Panc1 (cell line): ENCODE results near the gene HCST. TPM values are rescaled to one million over a fixed set of nuclear protein-coding genes. Genes with fewer than 3 reads are reported as not detected.

ENCODE experiments used
- ATAC-seq: fragments of 200-7000 bp; cut with Tn5 transposase; 2 replicates; pipeline ENCODE4 v1.9.1; 2020; ENCODE audit warnings: mild to moderate bottlenecking, moderate library complexity
- BruUV-seq: library from RNA; stranded (reverse); fragments of 400-500 nt; replicated peaks from 2 replicates; lab custom pipeline; 2021; lab: Mats Ljungman, UMichigan
- CTCF ChIA-PET: fragments of 300-600 bp; sonication (Branson Sonifier 250); formaldehyde crosslinking; loops from one replicate; lab custom pipeline; 2022; ENCODE audit warnings: antibody characterized with exemption; lab: Charles Lee
- POLR2A ChIA-PET: fragments of 300-600 bp; sonication (Branson Sonifier 250); formaldehyde crosslinking; loops from one replicate; lab custom pipeline; 2022; ENCODE audit warnings: antibody characterized with exemption; lab: Charles Lee
- DNase-seq: peaks from one replicate; pipeline ENCODE4 v3.0.0-alpha.2; 2010; ENCODE audit warnings: low read depth, low spot score
- H3K27ac ChIP-seq: 2 replicates; pipeline ENCODE4 v1.5.1; 2011; ENCODE audit warnings: mild to moderate bottlenecking, low read length, inconsistent platforms
- H3K27me3 ChIP-seq: fragments of 200-500 bp; sonication (Bioruptor generic); 2 replicates; pipeline ENCODE4 v1.6.0; 2014; ENCODE audit warnings: low read length, inconsistent platforms; ENCODE audit not compliant: control insufficient read depth, insufficient read depth
- H3K36me3 ChIP-seq: fragments of 200-500 bp; sonication (Bioruptor generic); 2 replicates; pipeline ENCODE4 v1.5.1; 2014; ENCODE audit warnings: inconsistent platforms, mild to moderate bottlenecking, low read length, moderate library complexity; ENCODE audit not compliant: control insufficient read depth, insufficient read depth
- H3K4me1 ChIP-seq: 2 replicates; pipeline ENCODE4 v1.5.1; 2011; ENCODE audit warnings: inconsistent platforms, mild to moderate bottlenecking, low read length, moderate library complexity; ENCODE audit not compliant: control insufficient read depth, insufficient read depth
- H3K4me3 ChIP-seq, 2 experiments: 2 replicates each; pipeline ENCODE4 v1.5.1; 2011 to 2012; ENCODE audit warnings: low read depth in 2 of 2, low read length in 2 of 2, mild to moderate bottlenecking in 2 of 2, inconsistent platforms in 1 of 2, moderate library complexity in 1 of 2
- H3K9me3 ChIP-seq: fragments of 200-500 bp; sonication (Bioruptor generic); 2 replicates; pipeline ENCODE4 v1.5.1; 2014; ENCODE audit warnings: low read depth, mild to moderate bottlenecking, inconsistent platforms, low read length, moderate library complexity; ENCODE audit not compliant: control insufficient read depth, insufficient read depth
- POLR2AphosphoS5 ChIP-seq: IDR thresholded peaks from 2 replicates; pipeline ENCODE4 v1.6.1; 2012; ENCODE audit warnings: mild to moderate bottlenecking, low read depth, low read length, moderate library complexity
- SIN3A ChIP-seq: IDR thresholded peaks from 2 replicates; pipeline ENCODE4 v1.6.1; 2012; ENCODE audit warnings: low read depth, mild to moderate bottlenecking, low read length, moderate library complexity, borderline replicate concordance; ENCODE audit not compliant: insufficient read depth
- TCF7L2 ChIP-seq: IDR thresholded peaks from 2 replicates; pipeline ENCODE4 v1.6.1; 2011; ENCODE audit warnings: mild to moderate bottlenecking, low read depth, low read length, inconsistent platforms
- in situ Hi-C: cut with HindIII; loops from 2 replicates; pipeline ENCODE4 v1.10.0; 2016; ENCODE audit warnings: low sequenced_read_pairs, low pct_unique_long_range_greater_than_20kb
- intact Hi-C: fragments of 100-400 bp; cut with micrococcal nuclease; formaldehyde crosslinking; loops from one replicate; pipeline ENCODE4 v1.10.0; 2022; ENCODE audit not compliant: unreplicated experiment
- total RNA-seq: library from RNA; stranded (reverse); gene quantifications from one replicate; pipeline ENCODE4 v1.2.1, GENCODE V29; 2021; ENCODE audit not compliant: unreplicated experiment
- TF ChIP-seq, protein P1 (sequence below), 2 experiments: IDR thresholded peaks; 2 replicates each; pipeline ENCODE4 v1.6.1; 2011 to 2012; ENCODE audit warnings: low read depth in 2 of 2, control low read depth in 1 of 2, low read length in 1 of 2, mild to moderate bottlenecking in 1 of 2, moderate library complexity in 1 of 2; ENCODE audit not compliant: insufficient read depth in 1 of 2
- TF ChIP-seq, protein P2 (sequence below): fragments of 450-650 bp; IDR thresholded peaks from 2 replicates; pipeline ENCODE4 v1.5.1; 2017; ENCODE audit warnings: mild to moderate bottlenecking

The HCST gene
- total RNA-seq, 1 experiment from 2014 or later, result 2.9 TPM

DNA sequence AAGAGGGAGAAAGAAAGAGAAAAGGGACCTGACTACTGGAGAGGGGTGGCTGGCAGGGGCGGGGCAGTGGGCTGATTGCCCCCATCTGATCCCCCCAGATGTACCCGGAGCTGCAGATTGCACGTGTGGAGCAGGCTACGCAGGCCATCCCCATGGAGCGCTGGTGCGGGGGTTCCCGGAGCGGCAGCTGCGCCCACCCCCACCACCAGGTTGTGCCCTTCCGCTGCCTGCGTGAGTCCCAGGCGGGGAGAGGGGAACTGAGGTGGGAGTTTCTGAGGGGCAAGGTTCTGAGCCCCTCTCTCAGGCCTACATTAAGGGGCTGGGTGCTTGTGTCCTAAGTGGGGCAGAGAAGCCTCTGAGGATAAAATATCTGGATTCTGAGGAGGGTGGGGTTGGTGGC, 31.5 kb upstream of the HCST start:
- no peak overlapping the region for H3K4me3 ChIP-seq
- H3K27me3 ChIP-seq, result no peaks in the 10 kb centered on the region
- peaks cover 9% of the 10 kb centered on the region for H3K4me1 ChIP-seq
- H3K9me3 ChIP-seq, result no peaks in the 10 kb centered on the region
- POLR2A ChIA-PET, result interaction anchor here (0.7 kb wide), 1 partner anchor 63 kb away, joined by 4 read pairs; no protein-coding TSS in a partner anchor
- CTCF ChIA-PET, result interaction anchor here (0.6 to 0.9 kb wide), 3 partner anchors 13 to 82 kb away, joined by 3 read pairs; no protein-coding TSS in a partner anchor
- no peaks in the 10 kb centered on the region for H3K36me3 ChIP-seq
- intact Hi-C loops (no loop called here), in situ Hi-C loops (no loop called here)
- DNase-seq (no peak), ATAC-seq (no peak)
- no TSS peak for BruUV-seq
- no peak overlapping the region for H3K27ac ChIP-seq
- no peak for TF ChIP-seq SIN3A
- TF ChIP-seq, protein P1, sequence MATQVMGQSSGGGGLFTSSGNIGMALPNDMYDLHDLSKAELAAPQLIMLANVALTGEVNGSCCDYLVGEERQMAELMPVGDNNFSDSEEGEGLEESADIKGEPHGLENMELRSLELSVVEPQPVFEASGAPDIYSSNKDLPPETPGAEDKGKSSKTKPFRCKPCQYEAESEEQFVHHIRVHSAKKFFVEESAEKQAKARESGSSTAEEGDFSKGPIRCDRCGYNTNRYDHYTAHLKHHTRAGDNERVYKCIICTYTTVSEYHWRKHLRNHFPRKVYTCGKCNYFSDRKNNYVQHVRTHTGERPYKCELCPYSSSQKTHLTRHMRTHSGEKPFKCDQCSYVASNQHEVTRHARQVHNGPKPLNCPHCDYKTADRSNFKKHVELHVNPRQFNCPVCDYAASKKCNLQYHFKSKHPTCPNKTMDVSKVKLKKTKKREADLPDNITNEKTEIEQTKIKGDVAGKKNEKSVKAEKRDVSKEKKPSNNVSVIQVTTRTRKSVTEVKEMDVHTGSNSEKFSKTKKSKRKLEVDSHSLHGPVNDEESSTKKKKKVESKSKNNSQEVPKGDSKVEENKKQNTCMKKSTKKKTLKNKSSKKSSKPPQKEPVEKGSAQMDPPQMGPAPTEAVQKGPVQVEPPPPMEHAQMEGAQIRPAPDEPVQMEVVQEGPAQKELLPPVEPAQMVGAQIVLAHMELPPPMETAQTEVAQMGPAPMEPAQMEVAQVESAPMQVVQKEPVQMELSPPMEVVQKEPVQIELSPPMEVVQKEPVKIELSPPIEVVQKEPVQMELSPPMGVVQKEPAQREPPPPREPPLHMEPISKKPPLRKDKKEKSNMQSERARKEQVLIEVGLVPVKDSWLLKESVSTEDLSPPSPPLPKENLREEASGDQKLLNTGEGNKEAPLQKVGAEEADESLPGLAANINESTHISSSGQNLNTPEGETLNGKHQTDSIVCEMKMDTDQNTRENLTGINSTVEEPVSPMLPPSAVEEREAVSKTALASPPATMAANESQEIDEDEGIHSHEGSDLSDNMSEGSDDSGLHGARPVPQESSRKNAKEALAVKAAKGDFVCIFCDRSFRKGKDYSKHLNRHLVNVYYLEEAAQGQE (IDR thresholded peaks at IDR 0.05; ENCODE audit: insufficient read depth in 1 of 2, low read depth in 2 of 2, low read length in 1 of 2), result no peak
- TF ChIP-seq TCF7L2, result no peak
- TF ChIP-seq, protein P2, sequence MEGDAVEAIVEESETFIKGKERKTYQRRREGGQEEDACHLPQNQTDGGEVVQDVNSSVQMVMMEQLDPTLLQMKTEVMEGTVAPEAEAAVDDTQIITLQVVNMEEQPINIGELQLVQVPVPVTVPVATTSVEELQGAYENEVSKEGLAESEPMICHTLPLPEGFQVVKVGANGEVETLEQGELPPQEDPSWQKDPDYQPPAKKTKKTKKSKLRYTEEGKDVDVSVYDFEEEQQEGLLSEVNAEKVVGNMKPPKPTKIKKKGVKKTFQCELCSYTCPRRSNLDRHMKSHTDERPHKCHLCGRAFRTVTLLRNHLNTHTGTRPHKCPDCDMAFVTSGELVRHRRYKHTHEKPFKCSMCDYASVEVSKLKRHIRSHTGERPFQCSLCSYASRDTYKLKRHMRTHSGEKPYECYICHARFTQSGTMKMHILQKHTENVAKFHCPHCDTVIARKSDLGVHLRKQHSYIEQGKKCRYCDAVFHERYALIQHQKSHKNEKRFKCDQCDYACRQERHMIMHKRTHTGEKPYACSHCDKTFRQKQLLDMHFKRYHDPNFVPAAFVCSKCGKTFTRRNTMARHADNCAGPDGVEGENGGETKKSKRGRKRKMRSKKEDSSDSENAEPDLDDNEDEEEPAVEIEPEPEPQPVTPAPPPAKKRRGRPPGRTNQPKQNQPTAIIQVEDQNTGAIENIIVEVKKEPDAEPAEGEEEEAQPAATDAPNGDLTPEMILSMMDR, result no peak
- no peak for TF ChIP-seq POLR2AphosphoS5

DNA sequence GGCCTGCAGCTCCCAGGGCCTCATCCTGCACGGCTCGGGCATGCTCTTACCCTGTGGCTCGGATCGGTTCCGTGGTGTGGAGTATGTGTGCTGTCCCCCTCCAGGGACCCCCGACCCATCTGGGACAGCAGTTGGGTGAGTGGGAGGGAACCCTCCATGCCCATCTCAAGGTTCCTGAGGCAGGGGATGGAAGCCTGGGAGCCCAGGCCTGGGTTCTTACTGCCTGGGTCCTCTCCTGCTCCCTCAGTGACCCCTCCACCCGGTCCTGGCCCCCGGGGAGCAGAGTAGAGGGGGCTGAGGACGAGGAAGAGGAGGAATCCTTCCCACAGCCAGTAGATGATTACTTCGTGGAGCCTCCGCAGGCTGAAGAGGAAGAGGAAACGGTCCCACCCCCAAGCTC, 30.7 kb upstream of the HCST start:
- no peak overlapping the region for H3K4me3 ChIP-seq
- no peaks in the 10 kb centered on the region for H3K9me3 ChIP-seq
- in situ Hi-C loops, result no loop called here
- no peak for DNase-seq
- ChIA-PET POLR2A (no interaction called here), CTCF (no interaction called here)
- H3K27ac ChIP-seq, result no peak overlapping the region
- H3K27me3 ChIP-seq, result no peaks in the 10 kb centered on the region
- TF ChIP-seq, protein P1 (IDR thresholded peaks at IDR 0.05; ENCODE audit: insufficient read depth in 1 of 2, low read depth in 2 of 2, low read length in 1 of 2), result no peak
- TF ChIP-seq POLR2AphosphoS5 (no peak), SIN3A (no peak), TCF7L2 (no peak)
- TF ChIP-seq, protein P2, result no peak
- no peaks in the 10 kb centered on the region for H3K36me3 ChIP-seq
- ATAC-seq, result no peak
- intact Hi-C loops, result no loop called here
- H3K4me1 ChIP-seq, result peaks cover 9% of the 10 kb centered on the region
- no TSS peak for BruUV-seq
